IPS-NIHi11 (cell line): ENCODE measurements around the gene KRTAP1-1.
"Not testable (repeated sequence)": the region's sequence is repeated elsewhere in the genome, so short reads cannot be mapped to it uniquely, and the experiment has no call there.

Experiments used
- DNase-seq: peaks from one replicate; pipeline ENCODE4 v3.0.0; 2012; ENCODE audit warnings: mixed read lengths, low spot score

KRTAP1-1 gene

GRCh38 chr17:41012326-41013120 lies 28.7 kb downstream of the KRTAP1-1 start:
- no peak for DNase-seq

- no peak for DNase-seq
Observed at GRCh38 chr17:41010441-41010840, 30.8 kb downstream of the KRTAP1-1 start.

GRCh38 chr17:41009936-41010335 lies 31.3 kb downstream of the KRTAP1-1 start:
- no peak for DNase-seq

- DNase-seq: peak; percentile 13
Observed at GRCh38 chr17:41009301-41009760, 31.9 kb downstream of the KRTAP1-1 start.

- DNase-seq: no peak
Observed at GRCh38 chr17:41008811-41009210, 32.4 kb downstream of the KRTAP1-1 start, which contains the start of gene KRTAP3-1. Gene KRTAP3-1, minus strand, starts transcription at chr17:41009128. Its CDS starts 54 bp downstream, at chr17:41009074.

GRCh38 chr17:41004397-41004796 lies 36.9 kb downstream of the KRTAP1-1 start:
- no peak for DNase-seq

GRCh38 chr17:41003926-41004325 lies 37.3 kb downstream of the KRTAP1-1 start:
- DNase-seq: no peak

GRCh38 chr17:41002814-41003213 lies 38.4 kb downstream of the KRTAP1-1 start:
- no peak for DNase-seq

- DNase-seq: no peak
Observed at GRCh38 chr17:41001795-41002194, 39.5 kb downstream of the KRTAP1-1 start.

GRCh38 chr17:40999563-40999962 lies 41.7 kb downstream of the KRTAP1-1 start, which contains the start of gene KRTAP3-2:
Gene KRTAP3-2, minus strand, starts transcription at chr17:40999906. Its CDS starts 53 bp downstream, at chr17:40999853.
- DNase-seq: not testable (repeated sequence)

GRCh38 chr17:40997361-40997760 lies 43.9 kb downstream of the KRTAP1-1 start:
- no peak for DNase-seq

- no peak for DNase-seq
Observed at GRCh38 chr17:40996829-40997228, 44.4 kb downstream of the KRTAP1-1 start.

GRCh38 chr17:40995116-40995515 lies 46.1 kb downstream of the KRTAP1-1 start:
- DNase-seq: no peak

GRCh38 chr17:40993839-40994238 lies 47.4 kb downstream of the KRTAP1-1 start, which contains the start of gene KRTAP3-3:
Gene KRTAP3-3, minus strand, starts transcription at chr17:40994164. Its CDS starts 67 bp downstream, at chr17:40994097.
- DNase-seq: no peak

- no peak for DNase-seq
Observed at GRCh38 chr17:40993084-40993483, 48.2 kb downstream of the KRTAP1-1 start.

GRCh38 chr17:40992666-40993065 lies 48.6 kb downstream of the KRTAP1-1 start:
- DNase-seq: no peak
